Hematopoietic multipotent progenitor cell treated with erythropoietin and hydrocortisone succinate and interleukin-3 and kit ligand, for 6 days (in vitro differentiated cells): ENCODE measurements around the gene SCLY.
A peak's percentile ranks its signal among the peaks of the same experiment; 100 is the strongest.
"Not testable (repeated sequence)": the region's sequence is repeated elsewhere in the genome, so short reads cannot be mapped to it uniquely, and the experiment has no call there.

Experiments
- DNase-seq: peaks from one replicate; pipeline ENCODE4 v3.0.0-alpha.2; 2015

Gene SCLY

GRCh38 chr2:238042090-238042489 lies 18.7 kb upstream of the SCLY start:
- DNase-seq, result no peak

GRCh38 chr2:238042849-238043584 lies 17.8 kb upstream of the SCLY start:
- no peak for DNase-seq

- DNase-seq, result no peak
Observed at GRCh38 chr2:238043851-238044250, 16.9 kb upstream of the SCLY start.

GRCh38 chr2:238045575-238045974 lies 15.2 kb upstream of the SCLY start:
- no peak for DNase-seq

GRCh38 chr2:238046725-238047270 lies 14.0 kb upstream of the SCLY start:
- DNase-seq, result no peak

GRCh38 chr2:238053191-238053776 lies 7.5 kb upstream of the SCLY start:
- DNase-seq, result peak; percentile 70

GRCh38 chr2:238055841-238056240 lies 5.0 kb upstream of the SCLY start:
- peak; percentile 44 for DNase-seq

- DNase-seq, result not testable (repeated sequence)
Observed at GRCh38 chr2:238057696-238058575, 2.9 kb upstream of the SCLY start.

GRCh38 chr2:238059505-238059904 lies 1.3 kb upstream of the SCLY start:
- DNase-seq, result no peak

GRCh38 chr2:238060096-238060541 lies 682 bp upstream of the SCLY start:
- DNase-seq, result peak; percentile 57

GRCh38 chr2:238061315-238062202 lies 758 bp downstream of the SCLY start:
- peak; percentile 62 for DNase-seq

GRCh38 chr2:238063414-238064189 lies 2.8 kb downstream of the SCLY start:
- DNase-seq, result no peak

GRCh38 chr2:238064376-238064775 lies 3.6 kb downstream of the SCLY start:
- no peak for DNase-seq

GRCh38 chr2:238065071-238065846 lies 4.5 kb downstream of the SCLY start:
- no peak for DNase-seq

GRCh38 chr2:238066218-238066617 lies 5.4 kb downstream of the SCLY start:
- no peak for DNase-seq

GRCh38 chr2:238066718-238067117 lies 5.9 kb downstream of the SCLY start:
- not testable (repeated sequence) for DNase-seq

GRCh38 chr2:238067939-238068338 lies 7.1 kb downstream of the SCLY start:
- DNase-seq, result no peak

- DNase-seq, result no peak
Observed at GRCh38 chr2:238069021-238069709, 8.4 kb downstream of the SCLY start.

- no peak for DNase-seq
Observed at GRCh38 chr2:238069877-238070276, 9.1 kb downstream of the SCLY start.

- DNase-seq, result no peak
Observed at GRCh38 chr2:238075397-238075796, 14.6 kb downstream of the SCLY start.
